Measurements from ENCODE around the gene PDGFRB.

Gene PDGFRB

DNA sequence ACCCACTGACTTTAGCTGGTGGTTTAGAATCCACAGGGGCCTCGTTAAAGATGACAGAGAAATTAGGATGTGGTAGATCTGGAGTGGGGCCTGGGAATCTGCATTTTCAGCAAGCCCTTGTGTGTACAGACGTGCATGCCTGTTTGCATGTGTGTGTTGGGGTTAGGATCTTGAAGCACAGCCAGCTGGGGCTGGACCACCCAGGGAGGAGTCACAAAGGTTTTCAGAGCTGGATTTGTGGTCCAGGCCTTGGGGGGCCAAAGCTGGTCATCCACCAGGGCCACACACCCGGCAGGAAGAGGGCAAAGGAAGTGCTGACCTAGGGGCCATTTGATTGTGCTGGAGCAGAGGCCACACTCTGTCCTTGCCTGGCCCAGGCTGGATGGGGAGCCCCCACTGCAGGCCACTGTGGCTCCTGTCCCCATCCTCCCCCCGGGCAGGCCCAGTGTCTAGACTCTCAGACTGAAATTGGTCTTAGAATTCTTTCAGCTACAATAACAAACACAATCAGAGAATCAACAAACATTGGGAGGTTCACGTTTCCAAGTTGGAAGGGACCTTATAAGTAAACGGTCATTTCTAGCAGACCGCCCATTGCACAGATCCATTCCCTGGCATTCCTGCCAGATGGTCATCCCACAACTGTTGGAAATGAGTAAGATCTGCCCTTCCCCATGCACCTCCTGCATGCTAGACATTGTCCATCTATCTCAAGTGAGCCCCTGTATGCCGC lies 21.3 kb upstream of the PDGFRB start:
- Mint-ChIP-seq H3K36me3 (ENCODE audit: low read depth) (no peaks in the 10 kb centered on the region), H3K27ac (peak overlapping the region in 2 of 3 experiments; percentile 8 to 44), H3K4me3 (no peak overlapping the region), H3K27me3 (ENCODE audit: low read depth) (peaks cover 11% of the 10 kb centered on the region), H3K9me3 (no peaks in the 10 kb centered on the region), H3K4me1 (peaks cover 34% of the 10 kb centered on the region)
- TF ChIP-seq, protein P1, sequence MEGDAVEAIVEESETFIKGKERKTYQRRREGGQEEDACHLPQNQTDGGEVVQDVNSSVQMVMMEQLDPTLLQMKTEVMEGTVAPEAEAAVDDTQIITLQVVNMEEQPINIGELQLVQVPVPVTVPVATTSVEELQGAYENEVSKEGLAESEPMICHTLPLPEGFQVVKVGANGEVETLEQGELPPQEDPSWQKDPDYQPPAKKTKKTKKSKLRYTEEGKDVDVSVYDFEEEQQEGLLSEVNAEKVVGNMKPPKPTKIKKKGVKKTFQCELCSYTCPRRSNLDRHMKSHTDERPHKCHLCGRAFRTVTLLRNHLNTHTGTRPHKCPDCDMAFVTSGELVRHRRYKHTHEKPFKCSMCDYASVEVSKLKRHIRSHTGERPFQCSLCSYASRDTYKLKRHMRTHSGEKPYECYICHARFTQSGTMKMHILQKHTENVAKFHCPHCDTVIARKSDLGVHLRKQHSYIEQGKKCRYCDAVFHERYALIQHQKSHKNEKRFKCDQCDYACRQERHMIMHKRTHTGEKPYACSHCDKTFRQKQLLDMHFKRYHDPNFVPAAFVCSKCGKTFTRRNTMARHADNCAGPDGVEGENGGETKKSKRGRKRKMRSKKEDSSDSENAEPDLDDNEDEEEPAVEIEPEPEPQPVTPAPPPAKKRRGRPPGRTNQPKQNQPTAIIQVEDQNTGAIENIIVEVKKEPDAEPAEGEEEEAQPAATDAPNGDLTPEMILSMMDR (IDR thresholded peaks at IDR 0.05; ENCODE audit: unreplicated experiment in 3 of 3): no peak

DNA sequence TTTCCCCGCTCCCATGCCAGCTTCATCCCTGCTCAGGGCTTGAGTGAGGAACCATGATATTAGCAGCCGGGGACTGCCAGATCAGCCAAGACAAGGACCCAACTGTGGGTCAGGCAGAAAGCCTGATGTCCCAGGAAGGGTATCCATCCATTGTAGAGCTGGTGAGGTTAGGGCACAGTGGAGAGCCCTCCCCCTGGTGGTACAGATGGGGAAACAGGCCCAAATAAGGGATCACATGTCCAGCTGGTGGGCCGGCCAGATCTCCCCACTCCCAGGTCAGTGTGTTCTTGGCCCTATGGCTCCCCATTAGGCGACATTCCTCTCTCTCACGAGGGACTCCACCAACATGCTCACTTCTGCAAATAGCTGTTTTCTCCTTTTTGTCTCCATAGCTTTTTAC lies 19.9 kb upstream of the PDGFRB start:
- Mint-ChIP-seq H3K4me3 (no peak overlapping the region), H3K4me1 (peaks cover 20% of the 10 kb centered on the region), H3K9me3 (no peaks in the 10 kb centered on the region), H3K27me3 (ENCODE audit: low read depth) (peaks cover 9% of the 10 kb centered on the region), H3K27ac (peak overlapping the region in 2 of 3 experiments; percentile 9 to 43), H3K36me3 (ENCODE audit: low read depth) (no peaks in the 10 kb centered on the region)
- TF ChIP-seq, protein P1 (IDR thresholded peaks at IDR 0.05; ENCODE audit: unreplicated experiment in 3 of 3): peak; percentile 24 to 40 (median 31)

DNA sequence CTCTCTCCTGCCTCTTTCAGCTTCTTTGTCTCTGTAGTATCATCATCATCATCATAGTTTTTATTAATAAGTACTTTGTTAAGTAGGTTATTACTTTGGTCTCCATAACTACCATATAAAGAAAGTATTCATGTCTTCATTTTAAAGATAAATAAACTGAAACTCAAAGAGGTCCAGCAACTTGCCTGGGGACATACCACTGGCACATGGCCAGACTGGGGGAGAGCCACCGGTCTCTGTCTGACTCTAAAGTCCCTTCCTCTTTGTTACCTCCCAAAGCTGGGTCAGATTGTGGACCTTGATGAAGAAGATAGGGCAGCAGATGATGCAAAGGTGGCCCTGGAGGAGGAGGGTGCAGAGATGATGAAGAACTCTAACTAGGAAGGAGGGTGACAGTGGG lies 19.4 kb upstream of the PDGFRB start:
- peaks cover 18% of the 10 kb centered on the region for H3K4me1 Mint-ChIP-seq
- H3K27me3 Mint-ChIP-seq (ENCODE audit: low read depth): peaks cover 9% of the 10 kb centered on the region
- no peak overlapping the region for H3K27ac Mint-ChIP-seq
- H3K9me3 Mint-ChIP-seq: no peaks in the 10 kb centered on the region
- no peak overlapping the region for H3K4me3 Mint-ChIP-seq
- H3K36me3 Mint-ChIP-seq (ENCODE audit: low read depth): no peaks in the 10 kb centered on the region
- TF ChIP-seq, protein P1 (IDR thresholded peaks at IDR 0.05; ENCODE audit: unreplicated experiment in 3 of 3): no peak

DNA sequence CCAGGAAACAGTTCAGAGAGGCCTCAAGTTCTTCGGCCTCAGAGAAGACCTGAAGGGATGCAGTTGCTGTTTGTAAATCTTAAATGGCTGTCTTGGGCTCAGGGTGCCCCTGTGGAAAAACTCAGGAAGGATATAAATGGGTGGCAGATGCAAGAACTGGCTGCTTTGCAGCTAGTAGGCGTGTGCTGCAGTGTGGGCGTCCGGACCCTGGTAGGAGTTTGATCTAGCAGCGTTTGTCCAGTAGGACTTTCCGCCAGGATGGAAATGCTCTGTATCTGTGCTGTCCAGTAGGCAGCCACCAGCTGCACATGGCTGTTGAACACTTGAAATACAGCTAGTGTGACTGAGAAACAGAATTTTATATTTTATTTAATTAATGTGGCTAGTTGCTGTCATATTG lies 18.6 kb upstream of the PDGFRB start:
- no peaks in the 10 kb centered on the region for H3K36me3 Mint-ChIP-seq (ENCODE audit: low read depth)
- no peaks in the 10 kb centered on the region for H3K9me3 Mint-ChIP-seq
- peaks cover 18% of the 10 kb centered on the region for H3K4me1 Mint-ChIP-seq
- no peak overlapping the region for H3K4me3 Mint-ChIP-seq
- peak overlapping the region in 1 of 3 experiments; percentile 21 for H3K27ac Mint-ChIP-seq
- TF ChIP-seq, protein P1 (IDR thresholded peaks at IDR 0.05; ENCODE audit: unreplicated experiment in 3 of 3): no peak
- H3K27me3 Mint-ChIP-seq (ENCODE audit: low read depth): peaks cover 9% of the 10 kb centered on the region

DNA sequence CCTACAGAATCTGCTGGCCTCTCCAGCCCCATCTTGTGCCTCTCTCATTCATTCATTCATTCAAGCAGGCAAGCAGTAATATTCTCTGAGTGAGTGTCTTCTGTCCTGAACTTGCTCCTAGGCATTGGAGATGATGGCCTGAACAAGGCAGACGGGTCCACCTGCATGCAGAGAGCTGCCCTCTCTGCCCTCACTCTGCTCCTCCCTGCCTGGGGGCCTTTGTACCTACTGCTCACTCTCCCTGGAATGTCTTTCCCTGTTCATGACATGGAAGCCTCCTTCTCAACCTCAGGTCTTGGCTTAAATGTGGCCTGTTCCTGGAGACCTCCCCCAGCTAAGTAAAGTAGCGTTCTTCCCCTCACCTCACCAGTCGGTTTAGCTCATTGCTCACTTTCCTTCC lies 17.5 kb upstream of the PDGFRB start:
- H3K4me1 Mint-ChIP-seq: peaks cover 26% of the 10 kb centered on the region
- TF ChIP-seq, protein P1 (IDR thresholded peaks at IDR 0.05; ENCODE audit: unreplicated experiment in 3 of 3): no peak
- no peaks in the 10 kb centered on the region for H3K9me3 Mint-ChIP-seq
- H3K27me3 Mint-ChIP-seq (ENCODE audit: low read depth): peaks cover 18% of the 10 kb centered on the region
- H3K27ac Mint-ChIP-seq: peak overlapping the region in 2 of 3 experiments; percentile 35 to 43
- no peak overlapping the region for H3K4me3 Mint-ChIP-seq
- H3K36me3 Mint-ChIP-seq (ENCODE audit: low read depth): no peaks in the 10 kb centered on the region

DNA sequence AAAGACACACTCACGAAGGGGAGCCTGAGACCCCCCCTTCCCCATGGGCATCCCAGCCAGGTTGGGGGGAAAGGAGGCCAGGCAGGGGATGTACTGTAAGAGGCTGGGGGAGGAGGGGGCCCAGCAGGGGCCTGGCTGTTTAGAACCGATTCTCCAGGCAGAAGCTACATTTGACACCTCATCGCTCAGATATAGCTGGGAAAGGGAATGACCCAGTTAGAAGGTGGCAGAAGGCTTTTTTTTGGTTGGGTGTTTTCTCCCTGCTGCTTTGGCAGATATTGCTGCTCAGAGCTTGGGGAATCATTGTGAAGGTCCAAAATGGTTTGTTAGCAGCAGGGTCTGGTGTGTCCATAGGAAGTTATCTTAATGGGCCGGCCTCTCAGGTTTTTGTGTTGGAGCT lies 16.9 kb upstream of the PDGFRB start:
- H3K4me3 Mint-ChIP-seq: no peak overlapping the region
- peaks cover 21% of the 10 kb centered on the region for H3K27me3 Mint-ChIP-seq (ENCODE audit: low read depth)
- TF ChIP-seq, protein P1 (IDR thresholded peaks at IDR 0.05; ENCODE audit: unreplicated experiment in 3 of 3): no peak
- H3K4me1 Mint-ChIP-seq: peaks cover 27% of the 10 kb centered on the region
- no peaks in the 10 kb centered on the region for H3K36me3 Mint-ChIP-seq (ENCODE audit: low read depth)
- H3K27ac Mint-ChIP-seq: peak overlapping the region in 2 of 3 experiments; percentile 0 to 40
- H3K9me3 Mint-ChIP-seq: no peaks in the 10 kb centered on the region
